ENCODE results near the gene BCL11A.

BCL11A gene

GRCh38 chr2:60553495-60554073, at the start of gene BCL11A:
Gene BCL11A, minus strand, starts transcription at chr2:60553654. Its CDS starts 384 bp downstream, at chr2:60553270.
- no peak for TF ChIP-seq ZNF274 (IDR thresholded peaks at IDR 0.05; ENCODE audit: low read depth, low read length)
- H3K4me3 ChIP-seq (ENCODE audit: low read length), result peak within 1 kb of the TSS; percentile 93

GRCh38 chr2:60602828-60603532, 49.5 kb upstream of the BCL11A start:
- TF ChIP-seq ZNF274 (IDR thresholded peaks at IDR 0.05; ENCODE audit: low read depth, low read length), result no peak
- no peak overlapping the region for H3K4me3 ChIP-seq (ENCODE audit: low read length)

DNA sequence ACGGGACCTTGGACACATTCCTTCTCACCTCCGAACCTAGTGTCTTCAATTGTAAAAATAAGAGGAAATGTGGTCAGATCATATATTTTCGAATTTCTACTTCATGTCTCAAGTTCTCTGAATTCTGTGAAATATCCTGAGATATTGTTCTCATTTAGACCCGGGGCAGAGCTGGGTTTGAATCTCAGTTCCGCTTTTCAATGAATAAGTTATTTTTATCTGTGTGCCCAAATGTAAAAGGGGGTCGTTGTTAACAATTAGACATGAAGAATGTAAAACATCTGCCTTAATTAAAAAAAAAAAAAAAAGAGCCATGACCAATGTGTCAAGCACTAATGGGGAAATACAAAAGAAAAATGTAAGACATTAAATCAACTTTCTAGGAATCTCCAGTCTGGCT, 48.9 kb upstream of the BCL11A start:
- no peak for TF ChIP-seq ZNF274 (IDR thresholded peaks at IDR 0.05; ENCODE audit: low read depth, low read length)
- no peak overlapping the region for H3K4me3 ChIP-seq (ENCODE audit: low read length)

GRCh38 chr2:60598271-60598670, 44.8 kb upstream of the BCL11A start:
- no peak for TF ChIP-seq ZNF274 (IDR thresholded peaks at IDR 0.05; ENCODE audit: low read depth, low read length)

GRCh38 chr2:60597346-60597745, 43.9 kb upstream of the BCL11A start:
- TF ChIP-seq ZNF274 (IDR thresholded peaks at IDR 0.05; ENCODE audit: low read depth, low read length), result no peak
- no peak overlapping the region for H3K4me3 ChIP-seq (ENCODE audit: low read length)

More at GRCh38 chr2:60598271-60598670, 44.8 kb upstream of the BCL11A start:
- H3K4me3 ChIP-seq (ENCODE audit: low read length), result no peak overlapping the region

DNA sequence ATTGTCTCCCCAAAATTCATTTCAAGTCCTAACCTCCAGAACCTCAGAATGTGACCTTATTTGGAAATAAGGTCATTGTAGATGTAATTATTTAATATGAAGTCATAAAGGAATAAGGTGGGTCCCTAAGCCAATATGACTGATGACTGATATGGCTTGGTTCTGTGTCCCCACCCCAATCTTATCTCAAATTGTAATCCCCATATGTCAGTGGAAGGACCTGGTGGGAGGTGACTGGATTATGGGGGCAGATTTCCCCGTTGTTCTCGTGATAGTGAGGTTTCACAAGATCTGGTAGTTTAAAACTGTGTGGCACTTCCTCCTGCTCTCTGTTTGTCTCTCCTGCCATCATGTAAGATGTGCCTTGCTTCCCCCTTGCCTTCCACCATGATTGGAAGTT, 43.0 kb upstream of the BCL11A start:
- no peak for TF ChIP-seq ZNF274 (IDR thresholded peaks at IDR 0.05; ENCODE audit: low read depth, low read length)
- H3K4me3 ChIP-seq (ENCODE audit: low read length), result no peak overlapping the region

DNA sequence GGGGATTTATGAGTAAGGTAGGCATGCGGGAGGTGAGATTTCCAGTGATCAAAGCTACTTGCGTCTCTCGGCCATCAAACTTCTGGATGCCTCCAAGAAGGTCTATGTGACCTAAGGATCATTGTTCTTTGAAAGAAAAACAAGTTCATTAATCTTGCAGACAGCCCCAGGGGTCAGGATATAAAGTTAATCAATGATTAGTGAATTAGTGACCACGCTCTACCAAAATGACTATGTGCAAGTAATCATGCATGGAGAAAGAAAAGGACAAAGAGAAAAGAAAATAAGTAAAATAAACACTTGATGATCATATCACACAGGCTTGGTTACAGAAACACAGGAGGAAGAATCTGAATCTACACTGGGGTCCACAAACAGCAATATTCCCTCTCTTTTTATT, 42.5 kb upstream of the BCL11A start:
- no peak for TF ChIP-seq ZNF274 (IDR thresholded peaks at IDR 0.05; ENCODE audit: low read depth, low read length)
- no peak overlapping the region for H3K4me3 ChIP-seq (ENCODE audit: low read length)

GRCh38 chr2:60589104-60589503, 35.6 kb upstream of the BCL11A start:
- TF ChIP-seq ZNF274 (IDR thresholded peaks at IDR 0.05; ENCODE audit: low read depth, low read length), result no peak
- no peak overlapping the region for H3K4me3 ChIP-seq (ENCODE audit: low read length)

GRCh38 chr2:60586081-60586480, 32.6 kb upstream of the BCL11A start:
- no peak for TF ChIP-seq ZNF274 (IDR thresholded peaks at IDR 0.05; ENCODE audit: low read depth, low read length)
- no peak overlapping the region for H3K4me3 ChIP-seq (ENCODE audit: low read length)

DNA sequence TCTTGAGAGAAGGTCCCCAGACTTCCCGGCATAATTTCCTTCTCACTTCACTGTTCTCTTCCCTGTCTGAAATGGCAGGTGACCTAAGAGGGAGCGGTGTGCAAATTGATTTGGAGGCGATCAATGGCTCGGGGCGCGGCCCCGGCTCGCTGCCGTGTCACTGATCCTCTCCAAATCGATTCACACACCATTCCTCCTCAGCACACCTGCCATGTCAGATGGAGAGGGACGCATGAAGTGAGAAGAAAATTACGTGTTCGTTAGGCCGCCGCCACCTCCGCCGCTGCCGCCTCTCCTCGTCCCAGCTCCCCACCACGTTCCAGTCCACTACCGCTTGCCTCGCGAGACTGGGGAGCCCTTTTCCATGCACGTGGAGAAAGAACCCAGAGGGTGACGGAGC, 31.8 kb upstream of the BCL11A start:
- H3K4me3 ChIP-seq (ENCODE audit: low read length), result no peak overlapping the region
- no peak for TF ChIP-seq ZNF274 (IDR thresholded peaks at IDR 0.05; ENCODE audit: low read depth, low read length)

- no peak for TF ChIP-seq ZNF274 (IDR thresholded peaks at IDR 0.05; ENCODE audit: low read depth, low read length)
- H3K4me3 ChIP-seq (ENCODE audit: low read length), result no peak overlapping the region
Measured at GRCh38 chr2:60583604-60584003, 30.1 kb upstream of the BCL11A start.

GRCh38 chr2:60581433-60582282, 28.2 kb upstream of the BCL11A start:
- peak overlapping the region; percentile 7; the same call in 1 of the 2 replicates for H3K4me3 ChIP-seq (ENCODE audit: low read length)
- TF ChIP-seq ZNF274 (IDR thresholded peaks at IDR 0.05; ENCODE audit: low read depth, low read length), result no peak

GRCh38 chr2:60577682-60578283, 24.3 kb upstream of the BCL11A start:
- no peak for TF ChIP-seq ZNF274 (IDR thresholded peaks at IDR 0.05; ENCODE audit: low read depth, low read length)
- H3K4me3 ChIP-seq (ENCODE audit: low read length), result no peak overlapping the region

GRCh38 chr2:60573251-60573650, 19.8 kb upstream of the BCL11A start:
- TF ChIP-seq ZNF274 (IDR thresholded peaks at IDR 0.05; ENCODE audit: low read depth, low read length), result no peak

More at GRCh38 chr2:60573251-60573650, 19.8 kb upstream of the BCL11A start:
- no peak overlapping the region for H3K4me3 ChIP-seq (ENCODE audit: low read length)

Data from GM08714 (cell line).